ENCODE measurements around the gene SLC44A4.
"Not testable (repeated sequence)": the region's sequence is repeated elsewhere in the genome, so short reads cannot be mapped to it uniquely, and the experiment has no call there.

Gene SLC44A4

DNA sequence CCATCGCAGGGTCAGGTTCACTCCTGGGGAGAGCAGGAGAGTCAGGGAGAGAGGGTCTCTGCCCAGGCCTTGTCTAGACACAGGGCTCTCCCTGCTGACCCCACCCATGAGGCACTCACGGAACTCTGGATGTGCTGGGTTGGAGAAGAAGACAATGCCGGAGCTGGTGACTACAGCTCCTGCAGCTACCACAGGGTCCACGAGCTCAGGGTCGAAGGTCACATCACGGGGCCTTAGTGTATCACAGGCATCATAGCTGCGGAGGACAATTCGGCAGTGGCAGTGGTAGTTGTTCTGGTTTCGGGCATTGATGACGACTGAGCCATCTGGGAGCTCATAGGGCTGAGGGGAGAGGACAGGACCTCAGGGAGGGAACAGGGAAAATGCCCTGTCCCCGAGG is 18.9 kb downstream of the SLC44A4 start:
- no peak for DNase-seq (ENCODE audit: low read depth in 3 of 3)

DNA sequence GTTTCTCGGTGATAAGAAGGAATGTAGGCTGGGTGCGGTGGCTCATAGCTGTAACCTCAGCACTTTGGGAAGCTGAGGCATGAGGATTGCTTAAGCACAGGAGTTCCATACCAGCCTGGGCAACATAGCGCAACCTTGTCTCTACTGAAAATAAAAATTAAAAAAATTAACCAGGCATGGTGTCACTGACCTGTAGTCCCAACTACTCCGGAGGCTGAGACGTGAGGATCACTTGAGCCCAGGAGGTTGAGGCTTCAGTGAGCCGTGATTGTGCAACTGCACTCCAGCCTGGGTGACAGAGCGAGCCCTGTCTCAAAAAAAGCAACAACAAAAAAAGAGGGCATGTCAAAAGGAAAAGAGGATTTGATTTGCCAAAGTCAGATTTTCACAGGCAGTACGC is 20.1 kb downstream of the SLC44A4 start:
- DNase-seq (ENCODE audit: low read depth in 3 of 3): no peak

GRCh38 chr6:31857774-31858173 is 21.0 kb downstream of the SLC44A4 start:
- not testable (repeated sequence) for DNase-seq (ENCODE audit: low read depth in 3 of 3)

GRCh38 chr6:31851980-31852718 is 26.6 kb downstream of the SLC44A4 start:
- not testable (repeated sequence) for DNase-seq (ENCODE audit: low read depth in 3 of 3)

DNA sequence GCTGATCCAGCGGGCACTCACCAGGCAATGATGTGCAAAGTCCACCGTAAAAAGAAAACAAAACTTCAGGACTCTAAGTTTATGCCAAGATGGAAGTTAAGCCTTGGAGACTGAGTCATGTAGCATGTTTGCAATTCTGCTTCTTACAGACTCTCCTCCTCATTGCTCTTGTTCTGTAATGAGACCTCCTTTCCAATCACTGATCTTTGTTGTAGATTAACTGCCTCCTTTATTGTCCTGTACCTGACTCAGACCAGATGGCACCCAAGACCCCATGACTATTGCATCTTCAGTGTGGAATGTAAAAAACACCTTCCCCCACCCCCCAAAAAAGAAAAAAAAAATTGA is 27.3 kb downstream of the SLC44A4 start:
- DNase-seq (ENCODE audit: low read depth in 3 of 3): no peak

DNA sequence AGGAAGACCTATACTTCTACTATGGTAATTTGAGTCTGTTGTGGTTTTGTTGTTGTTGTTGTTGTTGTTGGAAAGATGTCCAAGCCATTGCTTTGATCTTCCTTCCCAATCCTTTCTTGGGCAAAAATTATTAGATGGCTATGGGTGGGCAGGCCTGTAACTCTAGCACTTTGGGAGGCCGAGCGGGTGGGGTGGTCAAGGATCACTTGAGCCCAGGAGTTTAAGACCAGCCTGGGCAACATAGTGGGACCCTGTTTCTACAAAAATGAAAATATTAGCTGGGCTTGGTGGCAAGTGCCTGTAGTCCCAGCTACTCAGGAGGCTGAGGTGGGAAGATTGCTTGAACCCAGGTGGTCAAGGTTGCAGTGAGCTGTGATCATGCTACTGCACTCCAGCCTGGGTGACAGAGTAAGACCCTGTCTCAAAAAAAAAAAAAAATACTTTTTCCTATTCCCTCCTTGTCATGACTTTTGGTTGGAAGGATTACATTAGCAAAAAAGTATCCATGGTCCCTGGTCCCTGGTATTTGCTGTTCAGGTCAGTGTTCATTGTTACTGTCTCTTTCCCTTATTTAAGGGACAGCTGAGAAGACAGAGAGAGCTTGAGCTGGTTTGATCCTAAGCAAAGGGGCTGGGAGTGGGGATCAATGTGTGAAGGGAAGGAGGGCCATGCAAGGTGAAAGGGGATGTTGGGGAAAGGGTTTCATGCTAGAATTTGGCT is 27.9 kb downstream of the SLC44A4 start:
- DNase-seq (ENCODE audit: low read depth in 3 of 3): no peak

DNA sequence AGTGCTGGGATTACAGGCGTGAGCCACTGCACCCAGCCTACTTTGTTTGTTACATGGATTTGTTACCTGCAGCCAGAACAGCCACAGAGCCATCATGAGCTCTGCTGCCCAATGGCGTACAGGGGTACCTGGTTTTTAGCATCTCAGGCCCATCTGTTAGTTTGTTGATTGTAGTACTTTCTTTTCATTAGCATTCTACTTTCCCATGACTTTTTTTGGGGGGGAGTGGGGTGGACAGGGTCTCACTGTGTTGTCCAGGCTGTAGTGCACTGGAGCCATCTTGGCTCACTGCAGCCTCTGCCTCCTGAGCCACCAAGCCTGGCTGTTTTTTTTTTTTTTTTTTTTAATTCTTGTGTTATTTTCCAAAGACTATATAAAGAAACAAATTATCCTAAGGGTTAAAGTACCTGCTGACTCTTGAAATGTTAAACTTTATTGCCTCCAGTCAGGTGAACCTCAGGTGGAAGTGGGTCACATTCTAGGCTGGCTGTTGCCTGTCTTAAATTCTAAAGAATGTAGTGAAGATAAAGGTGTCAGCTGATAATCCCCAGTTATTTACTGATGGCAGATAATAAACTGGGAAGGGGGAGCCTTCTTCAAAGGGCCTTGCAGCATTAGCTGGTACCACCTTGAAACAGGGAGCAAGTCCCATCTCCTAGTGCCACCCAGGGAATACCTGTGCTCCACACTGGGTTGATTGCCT is 31.4 kb downstream of the SLC44A4 start:
- no peak for DNase-seq (ENCODE audit: low read depth in 3 of 3)

GRCh38 chr6:31844507-31844906 is 34.3 kb downstream of the SLC44A4 start:
- no peak for DNase-seq (ENCODE audit: low read depth in 3 of 3)

DNA sequence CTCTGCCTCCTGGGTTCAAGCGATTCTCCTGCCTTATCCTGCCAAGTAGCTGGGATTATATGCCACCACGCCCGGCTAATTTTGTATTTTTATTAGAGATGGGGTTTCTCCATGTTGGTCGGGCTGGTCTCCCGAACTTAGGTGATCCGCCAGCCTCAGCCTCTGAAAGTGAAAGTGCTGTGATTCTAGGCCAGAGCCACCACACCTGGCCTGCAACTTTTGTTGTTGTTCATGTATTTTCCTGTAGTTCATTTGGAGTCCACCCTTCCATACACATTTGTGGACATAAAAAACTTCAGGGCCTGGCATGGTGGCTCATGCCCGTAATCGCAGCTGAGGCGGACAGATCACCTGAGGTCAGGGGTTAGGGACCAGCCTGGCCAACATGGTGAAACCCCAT is 36.7 kb downstream of the SLC44A4 start:
- no peak for DNase-seq (ENCODE audit: low read depth in 3 of 3)

- not testable (repeated sequence) for DNase-seq (ENCODE audit: low read depth in 3 of 3)
Observed at GRCh38 chr6:31839779-31840126, 39.0 kb downstream of the SLC44A4 start.

- DNase-seq (ENCODE audit: low read depth in 3 of 3): no peak
Observed at GRCh38 chr6:31838968-31839367, 39.8 kb downstream of the SLC44A4 start.

- DNase-seq (ENCODE audit: low read depth in 3 of 3): not testable (repeated sequence)
Observed at GRCh38 chr6:31838114-31838553, 40.7 kb downstream of the SLC44A4 start.

DNA sequence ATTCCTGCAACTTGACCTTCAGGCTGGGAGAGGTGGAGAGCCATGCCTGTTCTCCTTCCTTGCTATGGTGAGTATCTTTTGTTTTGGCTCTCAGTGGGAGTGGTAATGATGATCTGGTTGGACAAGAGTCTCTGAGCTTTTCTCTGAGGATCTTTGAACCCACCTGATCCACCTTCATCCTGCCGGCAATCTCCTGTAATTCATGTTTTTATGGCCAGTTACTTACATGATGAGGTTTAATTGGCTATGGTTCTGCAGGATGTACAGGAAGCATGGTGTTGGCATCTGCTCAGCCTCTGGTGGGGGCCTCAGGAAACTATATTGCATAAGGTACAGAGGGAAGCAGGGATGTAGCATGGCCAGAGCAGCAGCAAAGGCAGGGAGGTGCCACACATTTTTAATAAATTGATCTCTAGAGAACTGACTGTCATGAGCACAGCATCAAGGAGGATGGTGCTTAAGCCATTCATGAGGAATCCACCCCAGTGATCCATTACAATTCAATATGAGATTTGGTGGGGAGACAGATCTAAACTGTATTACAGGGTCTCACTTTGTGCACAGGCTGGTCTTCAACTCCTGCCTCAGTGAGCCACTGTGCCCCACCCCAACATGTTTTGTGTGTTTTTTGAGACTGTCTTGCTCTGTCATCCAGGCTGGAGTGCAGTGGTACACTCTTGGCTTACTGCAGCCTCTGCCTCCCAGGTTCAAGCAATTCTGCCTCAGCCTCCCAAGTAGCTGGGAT is 41.3 kb downstream of the SLC44A4 start:
- no peak for DNase-seq (ENCODE audit: low read depth in 3 of 3)

DNA sequence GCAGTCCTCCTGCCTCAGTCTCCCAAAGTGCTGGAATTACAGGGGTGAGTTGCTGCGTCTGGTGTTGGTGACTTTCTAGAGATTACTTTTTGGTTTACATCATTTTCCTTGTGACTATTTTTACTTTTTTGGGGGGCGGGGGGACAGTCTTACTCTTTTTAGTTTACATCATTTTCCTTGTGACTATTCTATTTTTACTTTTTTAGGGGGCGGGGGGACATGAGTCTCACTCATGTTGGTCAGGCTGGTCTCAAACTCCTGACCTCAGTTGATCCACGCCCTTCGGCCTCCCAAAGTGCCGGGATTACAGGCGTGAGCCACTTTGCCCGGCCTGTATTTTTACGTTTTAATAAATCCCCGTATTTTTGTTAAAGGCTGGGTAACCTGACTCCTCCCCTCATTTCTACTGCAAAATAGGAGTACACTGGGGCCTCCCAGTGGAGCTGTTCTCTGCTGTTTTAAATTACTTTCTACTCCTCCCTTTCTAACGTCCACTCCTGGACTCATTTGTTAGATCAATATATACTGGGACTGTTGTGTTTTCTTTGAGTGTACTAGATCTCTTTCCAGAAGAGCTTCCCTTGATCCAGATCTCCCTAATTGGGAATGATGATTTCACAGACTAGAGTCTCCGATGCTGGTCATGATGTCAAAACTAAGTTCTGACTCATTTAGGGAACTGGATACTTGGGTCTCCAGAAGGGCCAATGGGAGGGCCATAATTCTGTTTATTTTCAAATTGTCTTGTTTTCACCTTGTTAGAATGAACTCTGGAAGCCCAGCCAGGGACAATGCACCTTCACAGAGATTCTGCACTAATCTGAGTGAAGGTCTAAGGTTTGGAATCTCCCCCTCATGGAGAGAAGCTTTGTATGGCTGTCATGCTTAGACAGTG is 42.1 kb downstream of the SLC44A4 start:
- DNase-seq (ENCODE audit: low read depth in 3 of 3): no peak

GRCh38 chr6:31836047-31836473 is 42.7 kb downstream of the SLC44A4 start:
- DNase-seq (ENCODE audit: low read depth in 3 of 3): no peak

- DNase-seq (ENCODE audit: low read depth in 3 of 3): peak; percentile 66 to 71 (median 70)
Observed at GRCh38 chr6:31834367-31835250, 44.2 kb downstream of the SLC44A4 start.

DNA sequence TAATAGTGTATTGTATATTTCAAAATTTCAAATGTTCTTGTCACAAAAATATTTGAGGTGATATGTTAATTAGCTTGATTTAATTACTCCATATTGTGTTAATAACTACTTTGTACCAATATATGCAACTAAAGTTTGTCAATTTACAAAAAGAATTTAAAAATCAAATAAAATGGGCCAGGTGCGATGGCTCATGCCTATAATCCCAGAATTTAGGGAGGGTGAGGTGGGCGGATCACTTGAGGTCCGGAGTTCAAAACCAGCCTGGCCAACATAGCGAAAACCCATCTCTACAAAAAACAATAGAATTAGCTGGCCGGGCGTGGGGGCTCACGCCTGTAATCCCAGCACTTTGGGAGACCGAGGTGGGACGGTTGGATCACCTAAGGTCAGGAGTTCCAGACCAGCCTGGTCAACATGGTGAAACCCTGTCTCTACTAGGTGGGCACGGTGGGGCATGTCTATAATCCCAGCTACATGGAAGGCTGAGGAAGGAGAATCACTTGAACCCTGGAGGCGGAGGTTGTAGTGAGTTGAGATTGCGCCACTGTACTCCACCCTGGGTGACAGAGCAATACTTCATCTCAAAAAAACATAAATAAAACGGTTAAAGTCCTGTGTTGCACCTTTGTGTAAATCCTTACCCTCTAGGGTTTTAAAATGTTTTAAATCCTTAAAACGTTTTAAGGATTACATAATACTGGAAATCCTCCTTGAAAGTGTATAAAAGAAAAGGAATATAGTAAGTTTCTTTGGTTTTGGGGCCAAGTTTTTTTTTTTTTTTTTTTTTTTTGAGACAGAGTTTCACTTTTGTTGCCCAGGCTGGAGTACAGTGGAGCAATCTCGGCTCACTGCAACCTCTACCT is 47.2 kb downstream of the SLC44A4 start:
- DNase-seq (ENCODE audit: low read depth in 3 of 3): no peak

GRCh38 chr6:31830886-31831335 is 47.9 kb downstream of the SLC44A4 start:
- DNase-seq (ENCODE audit: low read depth in 3 of 3): no peak
